HepG2 (cell line): ENCODE data around the gene AEN.

ENCODE experiments used
- BRCA1 ChIP-seq: sonication (generic); formaldehyde crosslinking; IDR thresholded peaks from 2 replicates; pipeline ENCODE4 v1.4.0; 2020; ENCODE audit warnings: missing genetic modification reagents
- FOXM1 ChIP-seq: sonication (generic); formaldehyde crosslinking; IDR thresholded peaks from 2 replicates; pipeline ENCODE4 v1.5.0; 2020; ENCODE audit warnings: missing genetic modification reagents
- MYC ChIP-seq: sonication (generic); formaldehyde crosslinking; IDR thresholded peaks from 2 replicates; pipeline ENCODE4 v1.9.0; 2021; ENCODE audit warnings: missing genetic modification reagents, borderline replicate concordance
- ZNF24 ChIP-seq: fragments of 450-650 bp; IDR thresholded peaks from 2 replicates; pipeline ENCODE4 v1.6.1; 2017; ENCODE audit warnings: antibody characterized with exemption, mild to moderate bottlenecking
- ZNF274 ChIP-seq: sonication (generic); formaldehyde crosslinking; IDR thresholded peaks from 2 replicates; pipeline ENCODE4 v1.5.1; 2020; ENCODE audit warnings: mild to moderate bottlenecking, missing genetic modification reagents
- TF ChIP-seq, protein P1 (sequence below): conservative IDR thresholded peaks from 2 replicates; pipeline ENCODE4 v1.6.1; 2018; ENCODE audit warnings: missing genetic modification reagents
- TF ChIP-seq, protein P2 (sequence below): sonication (generic); formaldehyde crosslinking; IDR thresholded peaks from 2 replicates; pipeline ENCODE4 v1.8.1; 2023; ENCODE audit warnings: mild to moderate bottlenecking, moderate library complexity, missing genetic modification reagents
- TF ChIP-seq, protein P3 (sequence below): sonication (generic); formaldehyde crosslinking; IDR thresholded peaks from 2 replicates; pipeline ENCODE4 v1.5.0; 2020; ENCODE audit warnings: mild to moderate bottlenecking, missing genetic modification reagents, moderate library complexity
- TF ChIP-seq, protein P4 (sequence below): IDR thresholded peaks from 2 replicates; pipeline ENCODE4 v1.6.1; 2012; ENCODE audit warnings: inconsistent platforms

DNA sequence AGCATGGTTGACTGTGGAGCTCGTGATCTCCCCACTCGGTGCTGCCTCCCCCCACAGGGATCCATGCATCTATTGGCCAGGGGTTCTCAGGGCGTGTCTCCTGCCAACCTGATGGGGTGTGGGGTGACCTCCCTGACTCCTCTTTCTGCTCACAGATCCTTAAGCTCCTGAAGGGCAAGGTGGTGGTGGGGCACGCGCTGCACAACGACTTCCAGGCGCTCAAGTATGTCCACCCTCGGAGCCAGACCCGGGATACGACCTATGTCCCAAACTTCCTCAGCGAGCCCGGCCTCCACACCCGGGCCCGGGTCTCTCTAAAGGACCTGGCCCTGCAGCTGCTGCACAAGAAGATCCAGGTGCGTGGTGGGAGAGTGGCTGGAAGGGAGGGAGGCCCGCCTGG lies 7.9 kb downstream of the AEN start:
- TF ChIP-seq, protein P1, sequence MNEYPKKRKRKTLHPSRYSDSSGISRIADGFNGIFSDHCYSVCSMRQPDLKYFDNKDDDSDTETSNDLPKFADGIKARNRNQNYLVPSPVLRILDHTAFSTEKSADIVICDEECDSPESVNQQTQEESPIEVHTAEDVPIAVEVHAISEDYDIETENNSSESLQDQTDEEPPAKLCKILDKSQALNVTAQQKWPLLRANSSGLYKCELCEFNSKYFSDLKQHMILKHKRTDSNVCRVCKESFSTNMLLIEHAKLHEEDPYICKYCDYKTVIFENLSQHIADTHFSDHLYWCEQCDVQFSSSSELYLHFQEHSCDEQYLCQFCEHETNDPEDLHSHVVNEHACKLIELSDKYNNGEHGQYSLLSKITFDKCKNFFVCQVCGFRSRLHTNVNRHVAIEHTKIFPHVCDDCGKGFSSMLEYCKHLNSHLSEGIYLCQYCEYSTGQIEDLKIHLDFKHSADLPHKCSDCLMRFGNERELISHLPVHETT = no peak
- TF ChIP-seq, protein P2, sequence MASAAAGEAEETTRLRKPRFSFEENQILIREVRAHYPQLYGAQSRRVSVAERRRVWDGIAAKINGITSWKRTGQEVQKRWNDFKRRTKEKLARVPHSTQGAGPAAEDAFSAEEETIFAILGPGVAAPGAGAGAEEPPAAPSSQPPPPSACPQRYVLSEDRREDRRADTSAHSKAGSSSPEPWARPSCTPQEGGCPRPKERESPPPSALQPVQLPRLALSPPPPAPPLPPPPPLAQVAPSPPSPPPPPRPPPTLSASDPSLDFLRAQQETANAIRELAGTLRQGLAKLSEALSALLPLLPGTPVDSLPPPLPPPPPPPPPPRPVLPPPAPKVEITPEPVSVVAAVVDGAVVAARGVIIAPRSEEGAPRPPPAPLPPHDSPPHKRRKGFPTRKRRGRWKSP (CRISPR knock-in tag) = no peak
- TF ChIP-seq, protein P3, sequence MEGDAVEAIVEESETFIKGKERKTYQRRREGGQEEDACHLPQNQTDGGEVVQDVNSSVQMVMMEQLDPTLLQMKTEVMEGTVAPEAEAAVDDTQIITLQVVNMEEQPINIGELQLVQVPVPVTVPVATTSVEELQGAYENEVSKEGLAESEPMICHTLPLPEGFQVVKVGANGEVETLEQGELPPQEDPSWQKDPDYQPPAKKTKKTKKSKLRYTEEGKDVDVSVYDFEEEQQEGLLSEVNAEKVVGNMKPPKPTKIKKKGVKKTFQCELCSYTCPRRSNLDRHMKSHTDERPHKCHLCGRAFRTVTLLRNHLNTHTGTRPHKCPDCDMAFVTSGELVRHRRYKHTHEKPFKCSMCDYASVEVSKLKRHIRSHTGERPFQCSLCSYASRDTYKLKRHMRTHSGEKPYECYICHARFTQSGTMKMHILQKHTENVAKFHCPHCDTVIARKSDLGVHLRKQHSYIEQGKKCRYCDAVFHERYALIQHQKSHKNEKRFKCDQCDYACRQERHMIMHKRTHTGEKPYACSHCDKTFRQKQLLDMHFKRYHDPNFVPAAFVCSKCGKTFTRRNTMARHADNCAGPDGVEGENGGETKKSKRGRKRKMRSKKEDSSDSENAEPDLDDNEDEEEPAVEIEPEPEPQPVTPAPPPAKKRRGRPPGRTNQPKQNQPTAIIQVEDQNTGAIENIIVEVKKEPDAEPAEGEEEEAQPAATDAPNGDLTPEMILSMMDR = no peak
- no peak for TF ChIP-seq MYC
- no peak for TF ChIP-seq FOXM1 (CRISPR knock-in tag)
- TF ChIP-seq, protein P4, sequence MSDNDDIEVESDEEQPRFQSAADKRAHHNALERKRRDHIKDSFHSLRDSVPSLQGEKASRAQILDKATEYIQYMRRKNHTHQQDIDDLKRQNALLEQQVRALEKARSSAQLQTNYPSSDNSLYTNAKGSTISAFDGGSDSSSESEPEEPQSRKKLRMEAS = no peak
- TF ChIP-seq ZNF24 = no peak
- TF ChIP-seq ZNF274 (CRISPR knock-in tag) = no peak
- no peak for TF ChIP-seq BRCA1 (CRISPR knock-in tag)
